Measurements from ENCODE around the gene NXPH1. TPM values are rescaled to one million over a fixed set of nuclear protein-coding genes. Genes with fewer than 3 reads are reported as not detected.

NXPH1 gene
- total and polyA plus RNA-seq, 3 donors from 2014 or later, result 0.24 to 0.94 (median 0.37) TPM

- no peaks in the 10 kb centered on the region for H3K27me3 ChIP-seq
- no peaks in the 10 kb centered on the region for H3K36me3 ChIP-seq (ENCODE audit: low read depth, missing control alignments)
- no peaks in the 10 kb centered on the region for H3K9me3 ChIP-seq
- H3K4me1 ChIP-seq, result no peaks in the 10 kb centered on the region
- WGBS, 2 donors, result 83% methylated on average over 1 of the region's 1 CpG
- H3K27ac ChIP-seq, result no peak overlapping the region
- TF ChIP-seq POLR2A (IDR thresholded peaks at IDR 0.05) (no peak), CTCF (IDR thresholded peaks at IDR 0.05) (no peak)
- no peak for DNase-seq
- intact Hi-C loops (cut with DNase I; ENCODE audit: low total_unique reads), result no loop called here
- H3K4me3 ChIP-seq, result no peak overlapping the region
Measured at GRCh38 chr7:8422177-8422576, 11.2 kb upstream of the NXPH1 start.

GRCh38 chr7:8423057-8423456, 10.4 kb upstream of the NXPH1 start:
- Histone ChIP-seq H3K4me1 (no peaks in the 10 kb centered on the region), H3K9me3 (no peaks in the 10 kb centered on the region), H3K27ac (no peak overlapping the region), H3K4me3 (no peak overlapping the region), H3K27me3 (no peaks in the 10 kb centered on the region), H3K36me3 (ENCODE audit: low read depth, missing control alignments) (no peaks in the 10 kb centered on the region)
- WGBS, 2 donors, result 91 to 94% methylated on average over 2 of the region's 2 CpGs
- DNase-seq, result no peak
- intact Hi-C loops (cut with DNase I; ENCODE audit: low total_unique reads), result no loop called here
- no peak for TF ChIP-seq CTCF (IDR thresholded peaks at IDR 0.05)
- no peak for TF ChIP-seq POLR2A (IDR thresholded peaks at IDR 0.05)

- intact Hi-C loops (cut with DNase I; ENCODE audit: low total_unique reads), result no loop called here
Measured at GRCh38 chr7:8425223-8425622, 8.2 kb upstream of the NXPH1 start.

GRCh38 chr7:8430643-8431042, 2.8 kb upstream of the NXPH1 start:
- DNase-seq, result no peak
- no peak overlapping the region for H3K27ac ChIP-seq
- intact Hi-C loops (cut with DNase I; ENCODE audit: low total_unique reads), result no loop called here
- H3K4me3 ChIP-seq, result no peak overlapping the region
- peaks cover 5% of the 10 kb centered on the region for H3K4me1 ChIP-seq
- H3K27me3 ChIP-seq, result no peaks in the 10 kb centered on the region
- no peak for TF ChIP-seq POLR2A (IDR thresholded peaks at IDR 0.05)
- TF ChIP-seq CTCF (IDR thresholded peaks at IDR 0.05), result no peak
- WGBS, 2 donors, result 87 to 94% methylated on average over 1 of the region's 1 CpG
- no peaks in the 10 kb centered on the region for H3K36me3 ChIP-seq (ENCODE audit: low read depth, missing control alignments)
- H3K9me3 ChIP-seq, result no peaks in the 10 kb centered on the region

More at GRCh38 chr7:8425223-8425622, 8.2 kb upstream of the NXPH1 start:
- no peaks in the 10 kb centered on the region for H3K4me1 ChIP-seq
- no peak overlapping the region for H3K27ac ChIP-seq
- WGBS, 2 donors, result 90 to 100% methylated on average over 1 of the region's 1 CpG
- DNase-seq, result no peak
- H3K4me3 ChIP-seq, result no peak overlapping the region
- no peaks in the 10 kb centered on the region for H3K9me3 ChIP-seq
- H3K27me3 ChIP-seq, result no peaks in the 10 kb centered on the region
- TF ChIP-seq POLR2A (IDR thresholded peaks at IDR 0.05), result no peak
- no peak for TF ChIP-seq CTCF (IDR thresholded peaks at IDR 0.05)
- H3K36me3 ChIP-seq (ENCODE audit: low read depth, missing control alignments), result no peaks in the 10 kb centered on the region

- Histone ChIP-seq H3K36me3 (ENCODE audit: low read depth, missing control alignments) (no peaks in the 10 kb centered on the region), H3K27me3 (no peaks in the 10 kb centered on the region), H3K9me3 (no peaks in the 10 kb centered on the region), H3K27ac (no peak overlapping the region), H3K4me3 (no peak overlapping the region), H3K4me1 (peaks cover 5% of the 10 kb centered on the region)
- intact Hi-C loops (cut with DNase I; ENCODE audit: low total_unique reads), result no loop called here
- TF ChIP-seq POLR2A (IDR thresholded peaks at IDR 0.05) (no peak), CTCF (IDR thresholded peaks at IDR 0.05) (no peak)
- 0 to 1% methylated on average over 44 to 46 of the region's 46 CpGs for WGBS, 2 donors
- DNase-seq, result no peak
Measured at GRCh38 chr7:8434290-8435002, 1.0 kb downstream of the NXPH1 start.

Measured in testis (tissue), 3 donors.